C4-2B (cell line): Measurements from ENCODE around the gene FOXL1.

ENCODE experiments used
- H3K27ac ChIP-seq: fragments of 450-650 bp; 2 replicates; pipeline ENCODE4 v1.5.1; 2017
- ZFX ChIP-seq: fragments of 450-650 bp; IDR thresholded peaks from 2 replicates; pipeline ENCODE4 v1.6.1; 2017
- TF ChIP-seq, protein P1 (sequence below): fragments of 450-650 bp; conservative IDR thresholded peaks from 2 replicates; pipeline ENCODE4 v1.5.1; 2017; ENCODE audit warnings: mild to moderate bottlenecking

The FOXL1 gene

DNA sequence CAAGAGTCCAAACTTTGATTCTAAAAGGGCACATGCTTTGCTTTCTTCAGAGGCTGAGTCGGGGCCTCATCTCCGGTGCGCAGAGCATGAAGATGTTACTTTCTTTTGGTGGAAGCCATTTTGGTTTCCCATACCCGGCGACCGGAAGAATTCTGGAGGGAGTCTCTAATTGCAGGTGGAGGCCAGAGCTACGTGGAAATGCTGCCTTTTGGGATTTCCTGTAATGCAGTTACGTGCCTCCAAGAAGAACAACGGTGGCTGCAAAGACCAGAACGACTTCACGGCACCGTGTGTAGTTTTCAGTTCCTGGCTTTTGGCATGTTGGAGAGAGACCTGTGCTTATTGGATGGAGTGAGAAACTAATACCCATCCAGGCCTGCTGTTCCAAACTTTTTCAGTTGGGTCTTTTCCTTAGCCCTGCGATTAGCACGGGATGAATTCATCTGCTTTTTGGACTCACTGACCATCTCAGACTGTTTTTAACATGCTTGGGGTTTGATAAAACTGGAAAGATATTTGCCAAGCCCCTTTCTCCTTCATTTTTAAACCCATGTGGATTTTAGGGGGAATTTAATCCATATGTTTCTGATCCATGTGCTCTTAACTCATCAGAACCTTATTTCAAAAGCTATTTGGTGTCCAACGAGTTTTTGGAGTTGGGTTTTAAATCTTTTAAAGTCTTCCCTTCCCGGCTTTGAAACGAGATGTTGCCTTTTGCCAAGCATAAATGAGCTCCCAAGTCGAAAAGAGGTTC lies 19.0 kb downstream of the FOXL1 start:
- no peak for TF ChIP-seq ZFX
- TF ChIP-seq, protein P1, sequence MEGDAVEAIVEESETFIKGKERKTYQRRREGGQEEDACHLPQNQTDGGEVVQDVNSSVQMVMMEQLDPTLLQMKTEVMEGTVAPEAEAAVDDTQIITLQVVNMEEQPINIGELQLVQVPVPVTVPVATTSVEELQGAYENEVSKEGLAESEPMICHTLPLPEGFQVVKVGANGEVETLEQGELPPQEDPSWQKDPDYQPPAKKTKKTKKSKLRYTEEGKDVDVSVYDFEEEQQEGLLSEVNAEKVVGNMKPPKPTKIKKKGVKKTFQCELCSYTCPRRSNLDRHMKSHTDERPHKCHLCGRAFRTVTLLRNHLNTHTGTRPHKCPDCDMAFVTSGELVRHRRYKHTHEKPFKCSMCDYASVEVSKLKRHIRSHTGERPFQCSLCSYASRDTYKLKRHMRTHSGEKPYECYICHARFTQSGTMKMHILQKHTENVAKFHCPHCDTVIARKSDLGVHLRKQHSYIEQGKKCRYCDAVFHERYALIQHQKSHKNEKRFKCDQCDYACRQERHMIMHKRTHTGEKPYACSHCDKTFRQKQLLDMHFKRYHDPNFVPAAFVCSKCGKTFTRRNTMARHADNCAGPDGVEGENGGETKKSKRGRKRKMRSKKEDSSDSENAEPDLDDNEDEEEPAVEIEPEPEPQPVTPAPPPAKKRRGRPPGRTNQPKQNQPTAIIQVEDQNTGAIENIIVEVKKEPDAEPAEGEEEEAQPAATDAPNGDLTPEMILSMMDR, result no peak
- no peak overlapping the region for H3K27ac ChIP-seq

DNA sequence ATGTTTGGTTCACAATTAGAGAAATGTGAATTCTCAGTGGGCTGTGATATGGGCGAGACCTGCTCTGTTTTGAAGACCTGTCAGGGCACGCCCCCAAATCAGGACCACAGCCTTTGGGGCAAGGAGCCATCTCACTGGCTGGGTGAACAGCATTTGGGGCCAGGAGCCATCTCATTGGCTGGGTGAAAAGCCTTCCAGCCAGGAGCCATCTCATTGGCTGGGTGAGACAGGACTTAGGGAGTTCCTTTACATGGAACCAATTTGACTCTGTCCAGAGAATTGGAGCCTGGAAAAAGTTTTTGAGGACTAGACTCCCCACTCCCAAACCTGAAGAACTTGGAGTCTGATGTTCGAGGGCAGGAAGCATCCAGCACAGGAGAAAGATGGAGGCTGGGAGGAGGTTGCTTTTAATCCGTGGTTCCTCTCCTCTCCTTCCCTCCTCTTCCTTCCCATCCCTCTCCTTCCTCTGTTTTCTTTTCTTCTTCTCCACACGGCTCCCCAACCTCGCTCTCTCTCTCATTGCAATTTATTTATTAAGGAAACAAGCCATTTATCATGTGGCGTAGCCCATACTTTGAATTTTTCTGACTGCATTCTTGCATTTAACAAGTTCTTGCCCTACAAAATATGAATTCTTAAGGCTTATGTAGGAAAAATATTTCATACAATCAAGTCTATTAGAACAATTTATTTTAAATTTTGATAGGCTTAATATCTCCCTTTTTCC lies 19.7 kb downstream of the FOXL1 start:
- TF ChIP-seq ZFX, result no peak
- TF ChIP-seq, protein P1, result no peak
- no peak overlapping the region for H3K27ac ChIP-seq

DNA sequence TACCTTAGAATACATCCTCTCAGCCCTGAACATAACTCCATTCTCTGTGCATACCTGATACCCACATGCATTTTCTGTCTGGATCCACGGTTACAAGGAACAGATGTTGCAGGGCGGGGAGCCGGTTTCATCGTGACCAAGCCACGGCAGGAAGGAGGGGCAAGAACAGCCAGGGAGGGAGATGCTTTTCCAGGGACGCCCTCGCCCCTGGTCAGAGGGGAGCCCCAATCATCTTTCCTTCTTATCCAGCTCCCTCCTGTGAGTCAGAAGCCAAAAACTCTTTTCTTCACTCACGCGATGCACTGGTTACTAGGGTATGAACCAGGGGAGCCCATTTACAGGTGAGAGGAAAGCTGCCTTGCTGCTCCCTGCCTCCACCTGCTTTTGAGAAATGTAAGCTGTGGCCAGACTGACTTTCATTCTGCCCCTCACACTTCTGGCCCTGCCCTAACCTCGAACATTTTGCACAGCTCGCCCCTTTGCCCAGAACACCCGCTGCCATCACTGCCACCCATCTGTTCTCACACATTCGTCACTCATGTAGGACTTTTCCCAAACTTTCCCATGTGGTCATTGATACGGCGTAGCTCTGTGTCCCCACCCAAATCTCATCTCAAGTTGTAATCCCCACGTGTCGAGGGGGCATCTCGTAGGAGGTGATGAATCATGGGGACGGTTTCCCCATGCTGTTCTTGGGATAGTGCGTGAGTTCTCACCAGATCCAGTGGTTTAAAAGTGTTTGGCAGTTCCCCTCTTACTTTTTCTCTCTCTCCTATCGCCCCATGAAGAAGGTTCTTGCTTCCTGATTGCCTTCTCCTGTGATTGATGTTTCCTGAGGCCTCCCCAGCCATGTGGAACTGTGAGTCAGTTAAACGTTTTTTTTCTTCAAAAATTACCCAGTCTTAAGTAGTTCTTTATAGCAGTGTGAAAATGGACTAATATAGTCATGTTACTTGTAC lies 20.5 kb downstream of the FOXL1 start:
- H3K27ac ChIP-seq, result no peak overlapping the region
- TF ChIP-seq, protein P1, result no peak
- TF ChIP-seq ZFX, result no peak

DNA sequence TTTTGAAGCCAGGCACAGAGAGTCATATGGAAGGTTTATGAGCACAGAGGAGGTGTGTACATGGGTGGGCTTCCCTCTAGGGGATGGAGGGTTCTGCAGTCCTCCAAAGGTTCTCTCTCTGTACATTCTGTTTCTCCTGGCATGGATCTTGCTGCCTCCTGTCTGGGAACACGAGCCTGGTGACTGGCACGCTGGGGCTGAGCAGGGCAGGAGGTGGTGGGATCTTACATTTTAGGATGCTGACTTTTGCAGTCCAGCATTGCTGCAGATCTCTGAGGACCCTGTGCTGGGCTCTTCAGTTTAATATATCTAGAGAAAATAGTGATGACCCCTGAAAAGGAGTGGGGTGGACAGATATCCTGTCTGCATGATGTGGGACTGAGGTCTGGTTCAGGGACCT lies 23.0 kb downstream of the FOXL1 start:
- TF ChIP-seq, protein P1, result no peak
- no peak for TF ChIP-seq ZFX
- H3K27ac ChIP-seq, result no peak overlapping the region

DNA sequence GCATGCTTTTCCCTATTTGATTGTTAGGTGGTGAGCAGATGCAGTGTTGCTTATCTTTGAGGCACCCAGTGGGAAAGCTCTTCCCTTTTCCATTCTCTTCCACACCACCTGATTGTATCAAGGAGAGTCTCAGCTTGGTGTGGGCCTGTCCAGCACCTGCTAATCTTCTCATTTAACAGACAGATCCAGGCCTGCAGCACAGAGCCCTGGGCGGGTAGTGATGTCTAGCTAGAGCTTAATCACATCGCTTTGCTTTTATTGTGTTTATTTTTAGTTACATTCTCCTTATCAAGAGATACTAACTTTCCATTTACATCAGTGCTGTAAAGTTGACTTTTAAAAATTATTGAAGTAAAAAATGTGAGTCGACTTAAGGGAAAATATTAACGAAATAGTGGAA lies 24.2 kb downstream of the FOXL1 start:
- no peak for TF ChIP-seq ZFX
- TF ChIP-seq, protein P1, result no peak
- no peak overlapping the region for H3K27ac ChIP-seq

DNA sequence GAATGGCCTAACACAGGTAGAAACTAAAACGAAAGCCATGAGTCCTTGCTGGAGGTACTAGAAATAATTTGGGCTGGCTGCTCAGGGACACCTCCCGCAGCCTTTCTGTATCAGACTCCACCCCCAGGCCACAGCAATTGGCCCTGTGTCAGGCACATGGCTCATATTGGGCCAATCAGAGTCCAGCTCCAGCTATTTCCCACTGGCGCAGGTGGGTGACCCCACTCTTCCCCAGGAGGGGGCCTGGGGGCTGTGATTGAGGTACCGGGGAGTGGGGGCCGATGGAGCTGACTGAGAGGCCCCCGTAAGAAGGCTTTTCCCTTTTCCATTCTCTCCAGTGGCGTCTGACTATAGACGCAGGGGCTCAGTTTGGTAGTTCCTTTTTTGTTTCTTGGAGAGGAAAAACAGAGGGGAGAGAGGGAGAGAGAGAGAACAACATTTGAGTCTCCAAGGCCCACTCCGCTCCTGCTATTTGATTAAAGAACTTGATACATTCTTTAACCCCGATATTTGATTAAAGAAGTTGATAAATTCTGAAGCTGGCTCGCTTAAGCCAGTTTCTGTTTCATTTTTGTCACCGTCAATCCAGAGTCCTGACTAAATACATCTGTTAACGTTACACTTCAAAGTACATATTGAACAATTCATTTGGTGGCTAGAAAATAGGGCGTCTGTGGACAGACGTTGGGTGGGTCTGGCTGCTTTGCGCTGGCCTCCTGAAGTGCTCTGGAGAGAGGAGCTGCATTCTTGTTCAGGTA lies 26.3 kb downstream of the FOXL1 start:
- H3K27ac ChIP-seq, result no peak overlapping the region
- no peak for TF ChIP-seq ZFX
- TF ChIP-seq, protein P1, result no peak
